HG03064 (cell line): ENCODE results near the gene GLYATL1B.
"Not testable (repeated sequence)": the region's sequence is repeated elsewhere in the genome, so short reads cannot be mapped to it uniquely, and the experiment has no call there.

Experiments used
- ATAC-seq: cut with Tn5 transposase; IDR thresholded peaks from one replicate; pipeline ENCODE4 v1.9.1; 2021; ENCODE audit warnings: low read depth; ENCODE audit not compliant: unreplicated experiment

GLYATL1B gene, protein sequence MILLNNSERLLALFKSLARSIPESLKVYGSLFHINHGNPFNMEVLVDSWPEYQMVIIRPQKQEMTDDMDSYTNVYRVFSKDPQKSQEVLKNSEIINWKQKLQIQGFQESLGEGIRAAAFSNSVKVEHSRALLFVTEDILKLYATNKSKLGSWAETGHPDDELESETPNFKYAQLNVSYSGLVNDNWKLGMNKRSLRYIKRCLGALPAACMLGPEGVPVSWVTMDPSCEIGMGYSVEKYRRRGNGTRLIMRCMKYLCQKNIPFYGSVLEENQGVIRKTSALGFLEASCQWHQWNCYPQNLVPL

DNA sequence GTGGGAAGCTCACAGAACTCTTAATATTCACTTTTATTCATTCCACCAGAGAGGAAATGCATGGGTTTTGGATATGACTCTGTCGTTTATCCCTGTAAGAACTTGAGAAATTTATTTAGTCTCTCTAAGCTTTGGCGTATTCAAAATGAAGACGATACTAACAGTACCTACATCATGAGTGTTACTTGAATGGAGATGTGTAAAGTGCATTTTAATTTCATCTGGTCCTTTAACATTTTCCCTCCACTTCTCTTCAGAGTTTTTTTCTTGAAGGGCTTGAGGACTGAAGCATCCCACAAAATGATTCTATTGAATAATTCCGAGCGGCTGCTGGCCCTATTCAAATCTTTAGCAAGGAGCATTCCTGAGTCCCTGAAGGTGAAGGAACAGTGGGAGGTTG lies at the start of gene GLYATL1B:
TSS of gene GLYATL1B (plus strand) at position 301 of the 400 bp plus-strand sequence. CDS start at position 301, 0 bp downstream.
- ATAC-seq: not testable (repeated sequence)

DNA sequence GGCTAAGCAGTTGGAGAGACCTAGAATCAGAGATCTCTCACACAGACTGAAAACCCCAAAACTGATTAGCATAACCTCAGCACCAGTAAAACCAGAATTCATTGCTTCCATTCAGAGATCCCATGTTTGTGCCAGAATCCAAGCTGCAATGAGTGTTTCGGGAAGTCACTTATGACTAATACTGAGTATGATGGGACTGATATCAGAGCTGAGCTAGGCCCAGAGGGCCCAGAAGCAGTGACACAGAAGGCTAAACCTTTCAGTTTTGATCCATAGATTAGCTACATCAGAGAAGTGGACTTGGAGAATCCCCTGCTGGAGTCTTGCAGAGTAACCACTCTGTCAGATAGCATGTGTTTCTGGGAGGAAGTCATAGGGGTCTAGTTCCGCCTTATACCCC lies 49.6 kb upstream of the GLYATL1B start:
- ATAC-seq: not testable (repeated sequence)

DNA sequence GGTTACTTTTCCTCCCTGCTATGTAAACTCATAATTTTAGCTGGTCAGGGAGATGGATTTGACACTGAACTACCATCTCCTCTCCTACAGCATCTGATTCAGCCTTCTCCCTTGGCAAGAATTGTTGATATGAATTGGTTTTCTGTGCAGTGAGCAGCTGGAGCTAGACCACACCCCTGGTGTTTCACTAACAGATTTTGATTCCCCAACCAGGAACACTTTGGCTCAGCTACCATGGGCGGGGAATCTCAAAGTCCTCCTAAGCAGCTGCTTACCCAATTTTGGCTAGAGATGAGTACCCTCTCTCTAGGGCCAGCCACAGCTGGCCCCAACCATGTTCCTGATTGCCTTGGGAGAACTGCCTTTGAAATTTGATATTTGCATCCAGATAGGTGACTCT lies 48.7 kb upstream of the GLYATL1B start:
- not testable (repeated sequence) for ATAC-seq

DNA sequence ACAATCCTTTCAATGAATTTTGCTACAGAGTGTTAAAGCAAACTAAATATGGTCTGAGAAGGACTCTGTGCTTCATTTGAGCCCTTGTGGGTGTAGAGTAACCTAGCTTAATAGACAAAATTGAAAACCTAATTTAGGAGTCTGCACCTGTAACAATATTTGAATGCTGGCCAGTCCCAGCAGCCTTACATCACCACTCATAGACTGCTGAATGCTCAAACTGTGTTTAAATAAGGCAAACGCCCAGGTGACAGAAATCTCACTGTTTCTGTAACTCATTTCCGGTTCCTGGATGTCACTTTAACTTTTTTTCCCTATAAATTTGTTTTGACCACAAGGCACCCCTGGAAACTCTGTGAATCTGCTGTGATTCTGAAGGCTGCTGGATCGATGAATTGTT lies 45.5 kb upstream of the GLYATL1B start:
- no peak for ATAC-seq

DNA sequence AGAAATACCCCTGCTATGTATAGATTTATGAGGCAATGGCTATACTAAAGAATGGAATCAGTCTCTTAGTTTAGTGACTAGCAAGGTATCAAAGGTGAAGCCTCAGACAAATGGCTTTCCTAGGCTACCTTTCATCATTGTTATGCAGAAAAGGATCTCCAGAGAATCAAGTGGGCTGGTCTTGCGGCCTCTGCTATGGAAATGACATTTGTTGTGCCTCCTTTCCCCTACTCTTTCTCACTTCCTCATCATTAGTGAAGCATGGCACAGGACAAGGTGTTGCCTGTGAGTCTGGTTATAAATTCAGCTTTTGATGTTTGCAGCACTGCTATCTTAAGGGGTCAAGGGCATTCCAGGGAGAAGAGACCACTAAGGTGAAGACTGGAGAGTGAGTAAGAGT lies 34.7 kb upstream of the GLYATL1B start:
- ATAC-seq: not testable (repeated sequence)

DNA sequence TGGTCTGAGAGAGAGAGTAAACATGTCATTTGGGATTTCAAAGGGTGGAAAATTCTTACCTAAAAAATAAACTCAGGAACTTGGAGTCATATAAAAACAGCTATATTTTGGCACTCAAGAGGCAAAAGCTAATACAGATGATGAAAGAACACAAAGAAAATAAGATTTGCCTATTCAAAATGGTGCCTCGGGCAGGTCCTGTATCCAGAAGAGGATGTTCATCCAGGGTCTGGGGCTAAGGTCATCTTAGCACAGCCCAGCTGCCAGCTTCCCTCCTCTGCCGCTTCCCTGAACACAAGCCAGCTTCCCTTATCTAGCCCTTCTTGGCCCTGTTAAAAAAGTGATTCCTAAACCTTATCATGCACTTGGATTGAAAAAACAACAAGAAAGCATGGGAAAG lies 33.8 kb upstream of the GLYATL1B start:
- ATAC-seq: not testable (repeated sequence)

DNA sequence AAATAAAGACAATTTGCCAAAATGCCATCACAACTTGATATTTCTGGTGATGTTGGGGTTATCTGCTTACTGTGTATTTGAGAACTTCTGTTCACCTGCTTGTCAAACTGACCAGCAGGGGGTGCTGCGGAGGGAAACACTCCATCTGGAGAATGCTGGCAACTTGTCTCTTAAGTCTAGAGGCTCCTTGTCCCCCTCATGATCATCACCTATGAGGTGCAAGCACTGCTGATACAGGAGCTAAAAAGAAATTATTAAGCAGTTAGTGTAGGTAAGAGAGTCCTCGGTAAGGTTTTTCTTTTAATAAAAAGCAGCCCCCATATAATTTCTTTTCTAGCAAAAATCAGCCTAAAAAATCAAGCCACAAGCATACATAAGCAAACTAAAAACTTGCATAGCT lies 32.7 kb upstream of the GLYATL1B start:
- ATAC-seq: no peak

DNA sequence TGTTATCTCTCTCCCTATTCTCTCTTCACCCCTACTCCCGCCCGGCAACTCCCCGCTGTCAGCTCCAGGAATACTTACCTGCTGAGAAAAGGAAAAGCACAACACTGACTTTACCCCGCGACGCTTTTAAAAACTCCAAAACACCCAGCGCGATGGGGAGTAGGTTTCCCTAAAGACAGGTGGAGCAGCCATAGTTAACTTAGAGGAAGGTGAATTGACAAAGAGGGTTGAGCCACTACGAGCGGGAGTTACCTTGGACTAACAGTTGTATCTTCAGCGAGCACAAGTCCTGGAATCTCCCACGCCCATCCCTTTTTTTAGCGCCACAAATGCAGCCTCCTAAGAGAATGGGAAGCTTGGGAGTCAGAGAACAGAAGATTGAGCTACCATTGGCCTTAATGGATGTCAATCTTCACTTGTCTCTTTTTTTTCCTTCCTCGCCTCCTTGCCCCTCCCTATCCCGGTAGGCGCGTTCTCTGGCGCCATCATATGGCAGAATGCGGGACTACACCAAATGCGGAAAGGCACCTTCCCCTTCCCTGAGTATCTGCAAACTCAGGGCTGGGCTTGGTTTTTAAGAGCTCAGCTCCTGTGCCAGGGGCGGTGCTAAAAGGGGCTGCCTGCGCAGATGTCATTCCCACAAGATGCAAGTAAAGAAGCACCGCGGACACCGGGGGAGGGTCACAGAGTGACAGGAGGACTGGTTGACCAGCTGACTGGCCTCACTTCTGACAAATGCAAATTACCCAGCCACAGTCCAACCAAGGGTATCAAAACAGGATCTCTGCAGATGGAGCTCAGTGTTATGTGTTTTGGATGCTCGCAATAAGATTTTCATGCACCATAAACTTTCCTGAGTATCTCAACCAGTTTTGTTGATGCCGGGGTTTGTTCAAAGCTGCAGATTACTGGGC lies 27.7 kb upstream of the GLYATL1B start:
- peak; percentile 94 for ATAC-seq

DNA sequence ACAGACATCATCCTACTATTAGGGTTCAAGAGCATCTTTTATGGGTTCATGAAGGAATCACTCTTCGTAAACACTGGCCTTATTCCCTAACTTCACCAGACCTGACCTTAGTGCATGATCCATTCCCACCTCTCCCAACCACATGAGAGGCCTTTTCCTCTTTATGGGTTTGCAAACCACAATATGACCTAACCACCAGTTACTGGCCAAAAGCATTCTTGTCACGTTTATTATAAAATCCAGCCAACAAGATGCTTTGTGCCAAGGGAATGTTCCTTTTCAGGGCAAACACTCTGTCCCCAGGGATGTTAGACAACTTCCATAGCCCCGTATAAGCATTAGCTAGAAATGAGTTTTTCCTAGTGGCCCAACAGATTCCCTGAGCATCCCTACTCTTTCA lies 26.0 kb upstream of the GLYATL1B start:
- not testable (repeated sequence) for ATAC-seq

DNA sequence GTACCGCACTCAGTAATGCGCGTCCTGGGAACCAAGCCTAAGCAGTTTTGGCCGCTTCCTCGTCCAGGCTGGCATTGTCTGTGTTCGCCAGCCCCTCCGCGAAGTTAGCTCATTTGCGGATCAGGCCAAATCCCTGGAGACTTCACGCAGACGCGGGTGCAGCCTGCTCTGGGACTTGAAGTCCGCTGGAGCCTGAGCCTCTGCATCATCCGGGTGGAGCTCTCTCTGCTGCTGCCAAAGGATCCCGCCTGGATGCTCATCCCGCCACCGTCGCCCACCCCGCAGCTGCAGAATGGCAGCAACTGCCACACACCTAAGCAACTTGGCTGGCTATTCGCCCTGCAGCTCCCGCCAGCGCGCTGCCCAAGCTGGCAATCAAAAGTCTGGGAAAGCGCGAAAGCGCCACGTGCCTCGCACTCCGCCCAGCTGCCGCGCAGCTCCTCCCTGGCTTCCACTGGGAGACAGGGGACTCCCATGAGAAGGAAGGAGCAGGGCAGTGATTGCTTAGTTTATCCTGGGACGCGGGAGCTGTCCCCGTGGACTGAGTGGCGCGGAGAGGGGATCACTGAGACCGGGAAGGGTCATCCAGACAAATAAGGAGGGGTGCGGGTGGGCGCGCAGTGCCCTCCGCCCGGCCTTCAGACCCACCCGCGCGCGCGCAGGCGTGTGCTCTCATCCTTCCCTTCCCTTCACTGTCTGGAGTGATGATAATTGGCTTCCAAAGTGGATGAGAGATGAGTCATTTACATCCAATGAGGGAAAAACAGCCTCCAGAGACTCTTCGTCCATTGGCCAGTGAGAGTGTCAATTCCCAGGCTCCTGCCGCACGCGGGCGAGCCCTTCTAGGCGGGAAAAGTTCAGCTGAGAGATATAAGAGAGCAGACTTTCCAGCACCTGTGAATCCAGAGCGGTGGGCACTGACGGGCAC lies 23.2 kb upstream of the GLYATL1B start:
- no peak for ATAC-seq

DNA sequence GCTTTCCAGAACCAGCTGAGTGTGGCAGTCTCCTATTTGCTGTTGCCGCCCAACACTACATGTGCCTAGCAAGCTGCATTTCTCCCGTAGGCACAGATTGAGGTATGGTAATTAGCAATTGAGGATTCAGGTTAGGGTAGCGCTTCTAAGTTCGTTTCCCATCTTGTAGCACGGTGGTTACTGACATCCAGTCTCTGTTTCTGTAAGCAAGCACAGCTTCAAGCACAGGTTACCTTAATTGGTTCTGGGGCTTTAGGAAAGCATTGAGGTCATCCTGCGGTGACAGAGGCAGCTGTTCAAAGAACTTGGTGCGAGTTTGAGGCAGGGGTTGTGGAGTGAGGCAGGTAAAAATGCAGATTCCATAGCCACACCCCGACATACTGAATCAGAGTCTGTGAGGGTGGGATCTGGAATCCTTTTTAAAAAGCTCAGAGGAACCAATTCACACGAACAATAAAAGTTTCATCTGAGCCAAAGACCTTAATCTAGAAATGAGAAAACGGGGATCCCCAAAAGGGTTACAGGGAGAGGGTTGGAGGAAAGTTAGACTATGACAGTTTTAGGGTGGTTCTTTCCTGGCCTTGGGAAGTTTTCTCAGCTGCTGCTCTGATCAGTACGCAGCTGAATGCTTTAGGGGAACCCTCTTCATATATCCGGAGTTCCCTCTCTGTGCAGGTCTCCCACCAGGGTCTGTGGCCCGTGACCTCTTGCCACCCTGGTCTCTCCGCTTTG lies 21.9 kb upstream of the GLYATL1B start:
- not testable (repeated sequence) for ATAC-seq

DNA sequence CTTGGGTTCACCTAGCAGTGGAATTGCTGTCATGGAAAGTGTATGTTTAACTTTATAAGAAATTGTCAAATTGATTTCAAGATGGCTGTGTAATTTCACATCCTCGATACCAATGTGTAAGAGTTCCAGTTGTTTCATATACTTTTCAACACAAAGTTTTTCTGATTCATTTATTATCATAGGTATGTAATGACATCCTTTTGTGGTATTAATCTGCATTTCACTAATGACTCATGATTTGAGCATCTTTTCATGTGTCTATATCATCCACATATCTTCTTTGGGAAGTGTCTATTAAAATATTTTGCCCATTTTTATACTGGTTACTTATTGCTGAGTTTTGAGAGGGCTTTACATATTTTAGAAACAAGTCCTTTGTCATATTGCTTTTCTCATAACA lies 17.0 kb upstream of the GLYATL1B start:
- ATAC-seq: no peak

DNA sequence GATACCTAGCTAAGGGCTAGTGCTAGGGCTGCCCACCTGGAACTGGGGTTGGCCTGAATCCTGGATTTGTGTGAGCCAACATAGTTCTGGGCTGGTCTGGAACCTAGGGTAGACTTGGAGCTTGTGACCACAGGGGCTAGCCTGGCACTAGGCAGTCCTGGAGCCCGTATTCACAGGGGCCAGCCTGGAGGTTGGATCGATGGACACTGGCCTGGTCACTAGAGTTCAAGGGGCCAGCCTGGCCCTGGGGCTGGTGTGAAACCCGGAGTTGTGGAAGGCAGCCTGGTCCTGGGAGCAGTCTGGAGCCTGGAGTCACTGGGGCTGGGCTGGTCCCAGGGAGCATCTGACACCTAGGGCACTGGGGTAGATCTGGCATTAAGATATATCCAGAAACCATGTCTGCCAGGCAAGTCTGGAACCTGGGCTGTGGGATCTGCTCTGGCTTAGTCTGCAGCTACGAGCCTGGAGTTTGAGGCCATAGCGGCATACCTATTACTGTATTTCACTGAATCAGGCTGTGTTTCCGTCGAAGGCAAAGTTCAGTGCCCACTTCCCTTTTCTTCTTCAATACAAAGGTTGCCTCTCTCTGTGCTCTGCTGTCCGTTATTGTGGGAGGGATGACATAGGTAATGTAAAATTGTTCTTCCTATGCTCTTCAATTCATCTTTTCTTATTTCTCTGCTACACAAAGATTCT lies 9.1 kb upstream of the GLYATL1B start:
- ATAC-seq: peak; percentile 83

DNA sequence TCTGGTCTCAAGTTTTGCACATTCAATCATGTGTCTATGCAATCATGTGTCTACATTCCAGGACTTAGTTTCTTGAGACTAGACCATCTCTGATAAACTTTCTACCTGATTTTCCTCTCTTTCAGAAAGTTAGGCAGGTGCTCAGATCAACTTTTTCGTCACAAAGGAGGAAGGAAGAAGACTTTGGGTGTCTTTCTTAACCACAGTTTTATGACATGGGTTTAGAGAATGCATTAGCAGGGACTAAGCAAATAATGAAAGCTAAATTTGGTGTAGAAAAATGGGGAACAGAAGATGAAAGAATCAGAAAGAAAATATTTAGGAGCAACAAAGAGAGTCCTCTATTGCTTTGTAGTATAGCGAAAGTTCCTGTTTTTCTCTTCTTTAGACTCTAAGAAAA lies 7.7 kb upstream of the GLYATL1B start:
- no peak for ATAC-seq

DNA sequence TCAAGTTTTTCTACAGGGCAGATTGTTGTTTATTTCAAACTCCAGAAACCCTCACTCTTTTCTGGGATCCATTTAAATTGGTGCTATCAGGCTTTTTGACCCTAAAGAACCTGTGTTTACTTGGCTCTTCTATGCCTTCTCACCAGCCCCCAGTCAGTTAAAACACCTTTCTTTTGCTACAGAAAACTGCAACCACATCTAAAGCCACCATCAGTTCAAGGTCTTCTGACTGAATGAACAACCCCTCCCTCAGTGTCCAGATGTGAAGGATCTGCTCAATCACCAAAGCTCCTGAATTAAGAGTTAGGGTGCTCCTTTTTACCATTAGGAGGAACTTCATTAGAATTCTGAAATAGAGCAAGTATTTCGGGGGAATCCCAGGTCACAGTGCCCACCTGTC lies 7.0 kb upstream of the GLYATL1B start:
- no peak for ATAC-seq

DNA sequence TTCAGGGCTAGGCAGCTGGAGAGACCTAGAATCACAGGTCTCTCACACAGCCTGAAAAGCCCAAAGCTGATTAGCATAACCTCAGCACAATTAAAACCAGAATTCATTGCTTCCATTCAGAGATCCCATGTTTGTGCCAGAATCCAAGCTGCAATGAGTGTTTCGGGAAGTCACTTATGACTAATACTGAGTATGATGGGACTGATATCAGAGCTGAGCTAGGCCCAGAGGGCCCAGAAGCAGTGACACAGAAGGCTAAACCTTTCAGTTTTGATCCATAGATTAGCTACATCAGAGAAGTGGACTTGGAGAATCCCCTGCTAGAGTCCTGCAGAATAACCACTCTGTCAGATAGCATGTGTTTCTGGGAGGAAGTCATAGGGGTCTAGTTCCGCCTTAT lies 5.7 kb upstream of the GLYATL1B start:
- not testable (repeated sequence) for ATAC-seq

DNA sequence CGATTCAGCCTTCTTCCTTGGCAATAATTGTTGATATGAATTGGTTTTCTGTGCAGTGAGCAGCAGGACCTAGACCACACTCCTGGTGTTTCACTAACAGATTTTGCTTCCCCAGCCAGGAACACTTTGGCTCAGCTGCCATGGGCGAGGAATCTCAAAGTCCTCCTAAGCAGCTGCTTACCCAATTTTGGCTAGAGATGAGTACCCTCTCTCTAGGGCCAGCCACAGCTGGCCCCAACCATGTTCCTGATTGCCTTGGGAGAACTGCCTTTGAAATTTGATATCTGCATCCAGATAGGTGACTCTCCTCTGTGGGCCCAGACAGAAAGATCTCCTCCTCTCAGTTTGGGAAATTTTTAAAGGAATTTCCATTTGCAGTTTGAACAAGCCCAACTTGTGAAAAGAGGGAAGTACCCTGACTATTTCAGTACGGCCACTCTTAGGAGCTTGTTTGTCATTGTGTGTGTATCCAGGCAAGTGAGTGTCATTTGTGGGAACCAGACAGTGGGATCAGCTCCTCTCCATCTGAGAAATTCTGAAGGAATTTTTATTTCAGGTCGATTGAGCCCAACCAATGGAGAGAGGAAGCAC lies 4.6 kb upstream of the GLYATL1B start:
- ATAC-seq: not testable (repeated sequence)

DNA sequence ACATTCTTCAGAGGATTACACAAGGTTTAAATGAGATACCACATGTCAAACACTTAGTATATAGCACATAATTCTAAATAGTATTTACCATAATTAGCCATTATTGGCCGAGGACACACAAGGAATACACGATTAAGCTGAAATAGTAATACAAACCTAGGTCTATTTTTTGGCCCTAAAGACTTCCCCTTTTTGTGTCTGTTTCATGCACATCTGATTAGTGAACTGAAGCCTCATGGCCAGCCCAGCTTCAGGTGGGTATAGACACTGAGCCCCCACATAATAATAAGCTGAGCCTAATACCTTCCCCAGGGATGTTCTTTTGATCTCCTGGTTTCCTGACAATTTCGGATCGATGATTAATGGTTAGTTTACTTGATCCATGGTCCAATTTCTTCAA lies 2.1 kb downstream of the GLYATL1B start:
- no peak for ATAC-seq

DNA sequence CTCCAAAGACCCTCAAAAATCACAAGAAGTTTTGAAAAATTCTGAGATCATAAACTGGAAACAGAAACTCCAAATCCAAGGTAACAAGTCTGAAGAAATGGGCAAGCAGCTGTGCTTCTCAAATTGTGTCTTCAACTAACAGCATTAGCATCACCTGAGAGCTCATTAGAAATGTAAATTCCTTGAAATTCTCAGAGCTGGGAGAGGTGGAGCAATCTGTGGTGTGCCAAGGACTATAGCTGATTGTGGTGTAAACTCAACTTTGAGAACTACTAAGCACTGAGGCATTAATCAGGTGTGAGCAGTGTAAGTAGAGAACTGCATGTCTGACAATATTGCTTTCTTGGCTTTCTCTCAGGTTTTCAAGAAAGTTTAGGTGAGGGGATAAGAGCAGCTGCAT lies 7.5 kb downstream of the GLYATL1B start:
- ATAC-seq: not testable (repeated sequence)
